Lower lobe of right lung (tissue), 2 donors: Measurements from ENCODE around the gene GAN. TPM values are rescaled to one million over a fixed set of nuclear protein-coding genes. Genes with fewer than 3 reads are reported as not detected.
A peak's percentile ranks its signal among the peaks of the same experiment; 100 is the strongest.
"Not testable (repeated sequence)": the region's sequence is repeated elsewhere in the genome, so short reads cannot be mapped to it uniquely, and the experiment has no call there.

Source experiments
- ATAC-seq, 2 donors: fragments of 200-7000 bp; cut with Tn5 transposase; one replicate each; pipeline ENCODE4 v1.9.1; 2020 to 2022; ENCODE audit warnings: mild to moderate bottlenecking in 2 of 2, moderate library complexity in 2 of 2
- DNase-seq: peaks from one replicate; pipeline ENCODE4 v3.0.0-alpha.2; 2020
- H3K27ac ChIP-seq: fragments of 200-600 bp; one replicate; pipeline ENCODE4 v1.8.0; 2022
- H3K27me3 ChIP-seq: fragments of 200-600 bp; one replicate; pipeline ENCODE4 v1.8.0; 2022; ENCODE audit warnings: low read depth
- H3K36me3 ChIP-seq: fragments of 200-600 bp; one replicate; pipeline ENCODE4 v1.8.0; 2022; ENCODE audit warnings: mild to moderate bottlenecking
- H3K4me1 ChIP-seq: fragments of 200-600 bp; one replicate; pipeline ENCODE4 v1.8.0; 2022
- H3K4me3 ChIP-seq: fragments of 200-600 bp; one replicate; pipeline ENCODE4 v1.8.0; 2022; ENCODE audit warnings: mild to moderate bottlenecking
- H3K9me3 ChIP-seq: fragments of 200-600 bp; one replicate; pipeline ENCODE4 v1.8.0; 2022
- intact Hi-C: fragments of 100-400 bp; cut with DNase I; formaldehyde crosslinking; loops from one replicate; pipeline ENCODE4 v1.11.0; 2022
- total RNA-seq: library from RNA; stranded (reverse); fragmentation: NEBNext Ultra II Directional; extraction: Animal tissue kit (Norgen Biotek cat#: 25700); gene quantifications from one replicate; pipeline ENCODE4 v1.2.1, GENCODE V29; 2021
- TF ChIP-seq, protein P1 (sequence below): fragments of 200-600 bp; IDR thresholded peaks from one replicate; pipeline ENCODE4 v1.8.0; 2022; ENCODE audit warnings: antibody characterized with exemption, mild to moderate bottlenecking
- donor health status: DM: no; HTN: yes; CAD: no; lungs with severe emphysema.

GAN gene
- total RNA-seq, 1 donor from 2014 or later: 6.5 TPM

DNA sequence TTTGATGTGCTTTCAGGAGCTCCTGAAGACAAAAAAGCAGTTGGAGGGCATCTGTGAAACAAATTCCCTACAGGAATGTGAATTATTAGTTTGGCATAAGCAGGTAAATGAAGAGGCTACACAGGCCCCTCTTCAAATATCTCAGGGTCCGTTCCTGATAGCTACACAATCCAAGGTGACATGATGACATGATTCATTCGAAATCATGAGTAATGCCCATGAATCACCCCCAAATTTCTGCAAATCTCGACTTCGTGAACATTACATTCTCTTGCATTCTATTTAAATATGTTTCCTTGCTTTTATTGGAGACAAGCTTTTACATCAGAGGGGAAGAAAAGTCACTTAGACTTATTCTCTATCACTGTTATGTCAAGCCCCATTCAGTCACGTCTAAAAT lies 22.3 kb downstream of the GAN start:
- Histone ChIP-seq H3K4me3 (no peak overlapping the region), H3K9me3 (no peaks in the 10 kb centered on the region), H3K27ac (no peak overlapping the region), H3K36me3 (no peaks in the 10 kb centered on the region), H3K4me1 (no peaks in the 10 kb centered on the region), H3K27me3 (no peaks in the 10 kb centered on the region)
- no peak for DNase-seq
- TF ChIP-seq, protein P1, sequence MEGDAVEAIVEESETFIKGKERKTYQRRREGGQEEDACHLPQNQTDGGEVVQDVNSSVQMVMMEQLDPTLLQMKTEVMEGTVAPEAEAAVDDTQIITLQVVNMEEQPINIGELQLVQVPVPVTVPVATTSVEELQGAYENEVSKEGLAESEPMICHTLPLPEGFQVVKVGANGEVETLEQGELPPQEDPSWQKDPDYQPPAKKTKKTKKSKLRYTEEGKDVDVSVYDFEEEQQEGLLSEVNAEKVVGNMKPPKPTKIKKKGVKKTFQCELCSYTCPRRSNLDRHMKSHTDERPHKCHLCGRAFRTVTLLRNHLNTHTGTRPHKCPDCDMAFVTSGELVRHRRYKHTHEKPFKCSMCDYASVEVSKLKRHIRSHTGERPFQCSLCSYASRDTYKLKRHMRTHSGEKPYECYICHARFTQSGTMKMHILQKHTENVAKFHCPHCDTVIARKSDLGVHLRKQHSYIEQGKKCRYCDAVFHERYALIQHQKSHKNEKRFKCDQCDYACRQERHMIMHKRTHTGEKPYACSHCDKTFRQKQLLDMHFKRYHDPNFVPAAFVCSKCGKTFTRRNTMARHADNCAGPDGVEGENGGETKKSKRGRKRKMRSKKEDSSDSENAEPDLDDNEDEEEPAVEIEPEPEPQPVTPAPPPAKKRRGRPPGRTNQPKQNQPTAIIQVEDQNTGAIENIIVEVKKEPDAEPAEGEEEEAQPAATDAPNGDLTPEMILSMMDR: no peak
- no peak for ATAC-seq
- intact Hi-C loops: no loop called here

DNA sequence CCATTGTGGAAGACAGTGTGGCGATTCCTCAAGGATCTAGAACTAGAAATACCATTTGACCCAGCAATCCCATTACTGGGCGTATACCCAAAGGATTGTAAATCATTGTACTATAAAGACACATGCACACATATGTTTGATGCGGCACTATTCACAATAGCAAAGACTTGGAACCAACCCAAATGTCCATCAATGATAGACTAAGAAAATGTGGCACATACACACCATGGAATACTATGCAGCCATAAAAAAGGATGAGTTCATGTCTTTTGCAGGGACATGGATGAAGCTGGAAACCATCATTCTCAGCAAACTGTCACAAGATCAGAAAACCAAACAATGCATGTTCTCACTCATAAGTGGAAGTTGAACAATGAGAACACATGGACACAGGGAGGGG lies 30.4 kb downstream of the GAN start:
- ATAC-seq, H3K4me3 ChIP-seq, H3K36me3 ChIP-seq, intact Hi-C loops, H3K27ac ChIP-seq, H3K27me3 ChIP-seq, H3K4me1 ChIP-seq, DNase-seq: not testable (repeated sequence)
- peaks cover 28% of the 10 kb centered on the region for H3K9me3 ChIP-seq

DNA sequence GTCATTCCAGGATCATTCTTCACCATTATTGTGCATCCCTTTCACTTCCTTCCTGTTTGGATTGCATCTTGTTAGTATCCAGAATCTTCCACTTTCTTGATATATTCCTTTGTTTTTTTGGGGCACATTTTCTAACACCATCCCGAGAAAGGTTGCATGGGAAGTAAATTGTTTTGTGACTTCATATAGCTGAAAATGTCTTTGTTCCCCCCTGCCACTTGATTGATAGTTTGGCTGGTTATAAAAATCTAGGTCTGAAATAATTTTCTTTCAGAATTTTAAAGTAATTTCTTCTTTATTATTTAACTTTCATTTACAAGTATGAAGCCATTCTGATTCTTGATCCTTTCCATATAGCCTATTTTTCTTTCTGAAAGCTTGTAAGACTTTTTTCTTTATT lies 32.7 kb downstream of the GAN start:
- TF ChIP-seq, protein P1: no peak

DNA sequence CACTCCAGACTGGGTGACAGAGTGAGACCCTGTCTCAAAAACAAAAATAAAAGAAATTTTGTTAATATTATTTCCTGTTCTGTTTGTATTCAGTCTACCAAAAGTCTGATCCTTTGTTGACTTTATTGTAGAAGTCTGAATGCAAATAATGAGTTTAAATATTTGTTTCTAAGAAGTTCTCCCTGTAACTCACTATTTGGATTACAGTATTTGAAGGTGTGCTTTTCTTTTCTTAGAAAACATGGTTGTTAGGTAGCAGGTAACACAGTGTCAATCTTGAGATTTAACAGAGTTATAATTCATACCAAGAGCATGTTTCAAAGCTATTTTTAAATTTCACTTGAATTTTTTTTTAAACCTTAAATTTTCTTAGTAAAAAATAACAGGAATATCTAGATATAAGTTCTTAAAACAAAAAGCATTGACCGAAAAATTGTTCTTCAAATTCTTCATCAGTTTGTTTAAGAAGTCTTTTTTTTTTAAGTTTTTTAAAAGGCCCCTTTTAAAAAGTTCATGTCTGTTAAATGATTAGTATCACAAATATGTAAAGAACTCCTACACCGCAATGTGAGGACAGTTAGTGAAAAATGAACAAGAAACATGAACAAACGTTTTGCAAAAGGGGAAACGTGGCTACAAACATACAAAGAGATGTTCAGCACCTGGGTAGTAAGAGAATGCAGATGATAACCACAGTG lies 35.0 kb downstream of the GAN start:
- DNase-seq (no peak), ATAC-seq (peak in 1 of 2 donors; percentile 52)
- intact Hi-C loops: no loop called here
- H3K4me1 ChIP-seq: no peaks in the 10 kb centered on the region
- peaks cover 6% of the 10 kb centered on the region for H3K36me3 ChIP-seq
- H3K27ac ChIP-seq: no peak overlapping the region
- TF ChIP-seq, protein P1: no peak
- no peaks in the 10 kb centered on the region for H3K27me3 ChIP-seq
- H3K4me3 ChIP-seq: no peak overlapping the region
- H3K9me3 ChIP-seq: peaks cover 28% of the 10 kb centered on the region

More for the DNA sequence above, 32.7 kb downstream of the GAN start:
- Histone ChIP-seq H3K4me3 (no peak overlapping the region), H3K4me1 (no peaks in the 10 kb centered on the region), H3K27ac (no peak overlapping the region), H3K27me3 (no peaks in the 10 kb centered on the region), H3K9me3 (peaks cover 28% of the 10 kb centered on the region), H3K36me3 (no peaks in the 10 kb centered on the region)
- DNase-seq: no peak
- ATAC-seq: no peak
- intact Hi-C loops: no loop called here

DNA sequence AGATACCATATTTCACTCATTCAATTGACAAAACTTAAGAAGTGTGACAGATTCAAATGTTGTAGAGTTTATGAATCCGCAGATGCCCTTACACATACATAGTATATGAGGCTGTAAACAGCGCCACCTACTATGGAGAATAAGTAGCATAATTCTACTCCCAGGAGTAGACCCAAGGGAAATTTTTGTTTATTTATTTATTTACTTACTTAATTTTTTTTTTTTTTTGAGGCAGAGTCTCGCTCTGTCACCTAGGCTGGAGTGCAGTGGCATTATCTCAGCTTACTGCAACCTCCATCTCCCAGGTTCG lies 35.5 kb downstream of the GAN start:
- Histone ChIP-seq H3K36me3 (peaks cover 8% of the 10 kb centered on the region), H3K9me3 (peaks cover 23% of the 10 kb centered on the region), H3K27me3 (no peaks in the 10 kb centered on the region), H3K27ac (no peak overlapping the region), H3K4me1 (no peaks in the 10 kb centered on the region), H3K4me3 (no peak overlapping the region)
- ATAC-seq (no peak), DNase-seq (no peak)
- TF ChIP-seq, protein P1: no peak
- intact Hi-C loops: no loop called here

DNA sequence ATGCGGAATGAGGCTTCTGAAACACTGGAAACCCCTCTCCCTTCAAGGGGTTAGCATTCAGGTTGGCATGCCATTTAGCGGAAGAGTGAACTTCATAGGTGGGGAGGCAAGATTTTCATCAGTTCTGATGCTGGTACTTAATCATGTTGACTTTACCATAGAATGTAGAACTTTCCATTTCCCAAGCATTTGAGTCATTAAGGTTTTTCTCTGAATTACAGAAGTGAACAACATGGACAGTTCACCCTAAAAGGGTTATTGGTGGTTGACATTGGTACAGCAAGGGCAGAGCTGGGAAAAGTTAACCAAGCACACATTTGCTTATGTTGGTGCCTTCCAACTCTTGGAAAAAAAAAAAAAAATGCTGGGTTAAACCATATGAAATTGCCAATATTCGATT lies 39.1 kb downstream of the GAN start:
- ATAC-seq: no peak
- TF ChIP-seq, protein P1: no peak
- no peak for DNase-seq
- H3K4me3 ChIP-seq: no peak overlapping the region
- no peak overlapping the region for H3K27ac ChIP-seq
- peaks cover 27% of the 10 kb centered on the region for H3K36me3 ChIP-seq
- H3K9me3 ChIP-seq: no peaks in the 10 kb centered on the region
- H3K27me3 ChIP-seq: no peaks in the 10 kb centered on the region
- intact Hi-C loops: no loop called here
- H3K4me1 ChIP-seq: no peaks in the 10 kb centered on the region
